Transverse colon (tissue), 3 donors: ENCODE measurements around the gene SMDT1.

Source experiments
- EP300 ChIP-seq: sonication (generic); formaldehyde crosslinking; IDR thresholded peaks from one replicate; pipeline ENCODE4 v1.6.1; 2017; ENCODE audit warnings: antibody characterized with exemption, low read depth
- POLR2A ChIP-seq: fragments of 450-650 bp; IDR thresholded peaks from one replicate; pipeline ENCODE4 v1.6.1; 2016; ENCODE audit warnings: antibody characterized with exemption, mild to moderate bottlenecking, moderate library complexity
- TF ChIP-seq, protein P1 (sequence below), 5 experiments: fragments of 200-600 bp in 3 of 5; fragments of 450-650 bp in 2 of 5; sonication (generic) in 3 of 5; IDR thresholded peaks; 1 replicate in 2 of 5; 2 replicates in 3 of 5; pipeline ENCODE4 v1.5.1; 2016 to 2017; ENCODE audit warnings: antibody characterized with exemption in 5 of 5, inconsistent platforms in 3 of 5, mild to moderate bottlenecking in 2 of 5, moderate library complexity in 1 of 5

DNA sequence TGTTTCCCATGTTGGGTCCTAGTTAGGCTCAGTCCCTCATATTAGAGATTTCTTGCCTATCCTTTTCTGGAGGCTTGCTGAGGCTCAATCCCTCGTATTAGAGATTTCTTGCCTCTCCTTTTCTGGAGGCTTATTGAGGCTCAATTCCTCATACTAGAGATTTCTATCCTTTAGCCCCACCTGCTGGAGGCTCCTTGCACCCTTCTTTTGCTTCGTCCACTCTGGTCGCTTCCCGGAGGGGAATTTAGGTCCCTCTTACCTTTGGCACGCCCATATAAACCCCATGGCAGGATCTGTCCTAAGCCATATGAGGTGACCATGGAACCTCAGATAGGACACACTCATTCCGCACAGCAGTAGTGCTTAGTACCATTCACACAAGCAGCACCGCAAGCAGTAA lies 35.2 kb downstream of the SMDT1 start:
- TF ChIP-seq, protein P1, sequence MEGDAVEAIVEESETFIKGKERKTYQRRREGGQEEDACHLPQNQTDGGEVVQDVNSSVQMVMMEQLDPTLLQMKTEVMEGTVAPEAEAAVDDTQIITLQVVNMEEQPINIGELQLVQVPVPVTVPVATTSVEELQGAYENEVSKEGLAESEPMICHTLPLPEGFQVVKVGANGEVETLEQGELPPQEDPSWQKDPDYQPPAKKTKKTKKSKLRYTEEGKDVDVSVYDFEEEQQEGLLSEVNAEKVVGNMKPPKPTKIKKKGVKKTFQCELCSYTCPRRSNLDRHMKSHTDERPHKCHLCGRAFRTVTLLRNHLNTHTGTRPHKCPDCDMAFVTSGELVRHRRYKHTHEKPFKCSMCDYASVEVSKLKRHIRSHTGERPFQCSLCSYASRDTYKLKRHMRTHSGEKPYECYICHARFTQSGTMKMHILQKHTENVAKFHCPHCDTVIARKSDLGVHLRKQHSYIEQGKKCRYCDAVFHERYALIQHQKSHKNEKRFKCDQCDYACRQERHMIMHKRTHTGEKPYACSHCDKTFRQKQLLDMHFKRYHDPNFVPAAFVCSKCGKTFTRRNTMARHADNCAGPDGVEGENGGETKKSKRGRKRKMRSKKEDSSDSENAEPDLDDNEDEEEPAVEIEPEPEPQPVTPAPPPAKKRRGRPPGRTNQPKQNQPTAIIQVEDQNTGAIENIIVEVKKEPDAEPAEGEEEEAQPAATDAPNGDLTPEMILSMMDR (IDR thresholded peaks at IDR 0.05) = peak in 2 of 5 experiments; percentile 10 to 11
- no peak for TF ChIP-seq POLR2A
- no peak for TF ChIP-seq EP300
